ENCODE results near the gene ISCA2.

Gene ISCA2

GRCh38 chr14:74486164-74486563 is 7.4 kb upstream of the ISCA2 start:
- Histone ChIP-seq H3K27ac (ENCODE audit: low read length) (no peak overlapping the region), H3K9me3 (replicated peaks; ENCODE audit: insufficient read depth, low read length) (no peaks in the 10 kb centered on the region), H3K4me3 (ENCODE audit: low read length) (no peak overlapping the region), H3K79me2 (ENCODE audit: low read length) (peaks cover 11% of the 10 kb centered on the region), H4K20me1 (ENCODE audit: insufficient read depth, low read length) (no peaks in the 10 kb centered on the region), H3K36me3 (replicated peaks; ENCODE audit: insufficient read depth, low read length) (no peaks in the 10 kb centered on the region), H3F3A (ENCODE audit: insufficient read depth, low read length) (no peaks in the 10 kb centered on the region), H3K9me2 (replicated peaks; ENCODE audit: insufficient read depth, low read length) (no peaks in the 10 kb centered on the region), H3K4me1 (ENCODE audit: low read length) (0 out of 2 replicates have a peak, but pooled peaks cover 5% of the 10 kb centered on the region), H3K27me3 (replicated peaks; ENCODE audit: insufficient read depth, low read length) (no peaks in the 10 kb centered on the region), H2AFZ (ENCODE audit: low read length) (no peak overlapping the region), H3K4me2 (ENCODE audit: low read depth, low read length) (no peak overlapping the region), H3K9ac (ENCODE audit: low read length) (no peak overlapping the region)
- TF ChIP-seq EZH2phosphoT487 (IDR thresholded peaks at IDR 0.05; ENCODE audit: low read length) (no peak), EZH2 (optimal IDR thresholded peaks at IDR 0.05; ENCODE audit: low read depth, low read length) (no peak)
- TF ChIP-seq, protein P1, sequence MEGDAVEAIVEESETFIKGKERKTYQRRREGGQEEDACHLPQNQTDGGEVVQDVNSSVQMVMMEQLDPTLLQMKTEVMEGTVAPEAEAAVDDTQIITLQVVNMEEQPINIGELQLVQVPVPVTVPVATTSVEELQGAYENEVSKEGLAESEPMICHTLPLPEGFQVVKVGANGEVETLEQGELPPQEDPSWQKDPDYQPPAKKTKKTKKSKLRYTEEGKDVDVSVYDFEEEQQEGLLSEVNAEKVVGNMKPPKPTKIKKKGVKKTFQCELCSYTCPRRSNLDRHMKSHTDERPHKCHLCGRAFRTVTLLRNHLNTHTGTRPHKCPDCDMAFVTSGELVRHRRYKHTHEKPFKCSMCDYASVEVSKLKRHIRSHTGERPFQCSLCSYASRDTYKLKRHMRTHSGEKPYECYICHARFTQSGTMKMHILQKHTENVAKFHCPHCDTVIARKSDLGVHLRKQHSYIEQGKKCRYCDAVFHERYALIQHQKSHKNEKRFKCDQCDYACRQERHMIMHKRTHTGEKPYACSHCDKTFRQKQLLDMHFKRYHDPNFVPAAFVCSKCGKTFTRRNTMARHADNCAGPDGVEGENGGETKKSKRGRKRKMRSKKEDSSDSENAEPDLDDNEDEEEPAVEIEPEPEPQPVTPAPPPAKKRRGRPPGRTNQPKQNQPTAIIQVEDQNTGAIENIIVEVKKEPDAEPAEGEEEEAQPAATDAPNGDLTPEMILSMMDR (IDR thresholded peaks at IDR 0.05; ENCODE audit: low read length): no peak
- no peak for DNase-seq

GRCh38 chr14:74488786-74489397 is 4.7 kb upstream of the ISCA2 start:
- Histone ChIP-seq H3K4me3 (ENCODE audit: low read length) (no peak overlapping the region), H3K27ac (ENCODE audit: low read length) (peak overlapping the region; percentile 46; the same call in 1 of the 2 replicates), H3K9ac (ENCODE audit: low read length) (no peak overlapping the region), H3K79me2 (ENCODE audit: low read length) (peaks cover 15% of the 10 kb centered on the region), H3K9me2 (replicated peaks; ENCODE audit: insufficient read depth, low read length) (no peaks in the 10 kb centered on the region), H3K27me3 (replicated peaks; ENCODE audit: insufficient read depth, low read length) (no peaks in the 10 kb centered on the region), H4K20me1 (ENCODE audit: insufficient read depth, low read length) (no peaks in the 10 kb centered on the region), H3K9me3 (replicated peaks; ENCODE audit: insufficient read depth, low read length) (no peaks in the 10 kb centered on the region), H3F3A (ENCODE audit: insufficient read depth, low read length) (peaks cover 5% of the 10 kb centered on the region; the same call in 1 of the 2 replicates), H3K4me2 (ENCODE audit: low read depth, low read length) (peak overlapping the region; percentile 13; the same call in 1 of the 2 replicates), H3K36me3 (replicated peaks; ENCODE audit: insufficient read depth, low read length) (no peaks in the 10 kb centered on the region), H3K4me1 (ENCODE audit: low read length) (0 out of 2 replicates have a peak, but pooled peaks cover 5% of the 10 kb centered on the region), H2AFZ (ENCODE audit: low read length) (no peak overlapping the region)
- no peak for TF ChIP-seq EZH2phosphoT487 (IDR thresholded peaks at IDR 0.05; ENCODE audit: low read length)
- TF ChIP-seq EZH2 (optimal IDR thresholded peaks at IDR 0.05; ENCODE audit: low read depth, low read length): no peak
- TF ChIP-seq, protein P1 (IDR thresholded peaks at IDR 0.05; ENCODE audit: low read length): no peak
- DNase-seq: peak; percentile 47

DNA sequence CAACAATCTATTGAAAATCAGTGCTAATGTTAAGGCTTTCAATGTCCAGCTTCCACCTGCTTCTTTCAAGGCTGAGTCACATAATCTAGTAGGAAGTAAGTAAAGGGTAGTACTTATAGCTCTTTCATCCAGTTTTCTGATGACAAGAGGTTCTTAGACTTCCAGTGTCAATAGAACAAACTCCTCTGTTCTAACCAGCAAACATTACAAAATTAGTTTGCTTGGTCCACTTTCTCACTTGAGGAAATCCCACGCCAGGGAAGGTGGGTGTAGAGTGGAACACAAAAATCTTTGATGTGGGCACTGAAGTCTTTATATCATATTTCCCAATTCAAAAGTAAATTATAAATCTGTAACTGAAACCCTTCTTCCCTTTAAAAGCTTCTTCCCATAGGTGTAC is 3.1 kb upstream of the ISCA2 start:
- Histone ChIP-seq H3K4me1 (ENCODE audit: low read length) (0 out of 2 replicates have a peak, but pooled peaks cover 5% of the 10 kb centered on the region), H4K20me1 (ENCODE audit: insufficient read depth, low read length) (no peaks in the 10 kb centered on the region), H2AFZ (ENCODE audit: low read length) (no peak overlapping the region), H3K27me3 (replicated peaks; ENCODE audit: insufficient read depth, low read length) (no peaks in the 10 kb centered on the region), H3F3A (ENCODE audit: insufficient read depth, low read length) (peaks cover 5% of the 10 kb centered on the region; the same call in 1 of the 2 replicates), H3K9me3 (replicated peaks; ENCODE audit: insufficient read depth, low read length) (no peaks in the 10 kb centered on the region), H3K4me3 (ENCODE audit: low read length) (no peak overlapping the region), H3K36me3 (replicated peaks; ENCODE audit: insufficient read depth, low read length) (no peaks in the 10 kb centered on the region), H3K79me2 (ENCODE audit: low read length) (peaks cover 15% of the 10 kb centered on the region), H3K9ac (ENCODE audit: low read length) (no peak overlapping the region), H3K4me2 (ENCODE audit: low read depth, low read length) (no peak overlapping the region), H3K9me2 (replicated peaks; ENCODE audit: insufficient read depth, low read length) (no peaks in the 10 kb centered on the region), H3K27ac (ENCODE audit: low read length) (no peak overlapping the region)
- DNase-seq: no peak
- TF ChIP-seq EZH2phosphoT487 (IDR thresholded peaks at IDR 0.05; ENCODE audit: low read length): no peak
- no peak for TF ChIP-seq EZH2 (optimal IDR thresholded peaks at IDR 0.05; ENCODE audit: low read depth, low read length)
- TF ChIP-seq, protein P1 (IDR thresholded peaks at IDR 0.05; ENCODE audit: low read length): no peak
